UCSD-AML1 (cell line): ENCODE results near the gene ADRA2B.
"Not testable (repeated sequence)": the region's sequence is repeated elsewhere in the genome, so short reads cannot be mapped to it uniquely, and the experiment has no call there.

ENCODE experiments used
- DNase-seq: peaks from one replicate; lab custom pipeline; 2025; ENCODE audit not compliant: unreplicated experiment; lab: John Stamatoyannopoulos, UW

Gene ADRA2B

GRCh38 chr2:96091141-96091710, 25.1 kb downstream of the ADRA2B start:
- no peak for DNase-seq

- no peak for DNase-seq
Measured at GRCh38 chr2:96090196-96090926, 26.0 kb downstream of the ADRA2B start.

GRCh38 chr2:96089356-96090195, 26.8 kb downstream of the ADRA2B start:
- DNase-seq: no peak

GRCh38 chr2:96088340-96089335, 27.7 kb downstream of the ADRA2B start:
- DNase-seq: no peak

GRCh38 chr2:96087130-96087529, 29.2 kb downstream of the ADRA2B start:
- no peak for DNase-seq

GRCh38 chr2:96085541-96086355, 30.6 kb downstream of the ADRA2B start:
- no peak for DNase-seq

- DNase-seq: not testable (repeated sequence)
Measured at GRCh38 chr2:96084858-96085518, 31.4 kb downstream of the ADRA2B start.

- no peak for DNase-seq
Measured at GRCh38 chr2:96083989-96084857, 32.1 kb downstream of the ADRA2B start.

GRCh38 chr2:96083064-96083939, 33.1 kb downstream of the ADRA2B start:
- DNase-seq: no peak

- no peak for DNase-seq
Measured at GRCh38 chr2:96082211-96083063, 33.9 kb downstream of the ADRA2B start.

GRCh38 chr2:96081042-96081441, 35.3 kb downstream of the ADRA2B start:
- DNase-seq: no peak

GRCh38 chr2:96075199-96075771, 41.1 kb downstream of the ADRA2B start:
- no peak for DNase-seq

GRCh38 chr2:96074156-96074555, 42.2 kb downstream of the ADRA2B start:
- DNase-seq: no peak

GRCh38 chr2:96073170-96073775, 43.1 kb downstream of the ADRA2B start:
- no peak for DNase-seq

GRCh38 chr2:96072746-96073145, 43.6 kb downstream of the ADRA2B start:
- no peak for DNase-seq
